Activated gamma-delta T cell (primary cell): ENCODE results near the gene PBX2.
"Not testable (repeated sequence)": the region's sequence is repeated elsewhere in the genome, so short reads cannot be mapped to it uniquely, and the experiment has no call there.

ENCODE experiments used
- DNase-seq: peaks from one replicate; lab custom pipeline; 2025; lab: John Stamatoyannopoulos, UW

The PBX2 gene

DNA sequence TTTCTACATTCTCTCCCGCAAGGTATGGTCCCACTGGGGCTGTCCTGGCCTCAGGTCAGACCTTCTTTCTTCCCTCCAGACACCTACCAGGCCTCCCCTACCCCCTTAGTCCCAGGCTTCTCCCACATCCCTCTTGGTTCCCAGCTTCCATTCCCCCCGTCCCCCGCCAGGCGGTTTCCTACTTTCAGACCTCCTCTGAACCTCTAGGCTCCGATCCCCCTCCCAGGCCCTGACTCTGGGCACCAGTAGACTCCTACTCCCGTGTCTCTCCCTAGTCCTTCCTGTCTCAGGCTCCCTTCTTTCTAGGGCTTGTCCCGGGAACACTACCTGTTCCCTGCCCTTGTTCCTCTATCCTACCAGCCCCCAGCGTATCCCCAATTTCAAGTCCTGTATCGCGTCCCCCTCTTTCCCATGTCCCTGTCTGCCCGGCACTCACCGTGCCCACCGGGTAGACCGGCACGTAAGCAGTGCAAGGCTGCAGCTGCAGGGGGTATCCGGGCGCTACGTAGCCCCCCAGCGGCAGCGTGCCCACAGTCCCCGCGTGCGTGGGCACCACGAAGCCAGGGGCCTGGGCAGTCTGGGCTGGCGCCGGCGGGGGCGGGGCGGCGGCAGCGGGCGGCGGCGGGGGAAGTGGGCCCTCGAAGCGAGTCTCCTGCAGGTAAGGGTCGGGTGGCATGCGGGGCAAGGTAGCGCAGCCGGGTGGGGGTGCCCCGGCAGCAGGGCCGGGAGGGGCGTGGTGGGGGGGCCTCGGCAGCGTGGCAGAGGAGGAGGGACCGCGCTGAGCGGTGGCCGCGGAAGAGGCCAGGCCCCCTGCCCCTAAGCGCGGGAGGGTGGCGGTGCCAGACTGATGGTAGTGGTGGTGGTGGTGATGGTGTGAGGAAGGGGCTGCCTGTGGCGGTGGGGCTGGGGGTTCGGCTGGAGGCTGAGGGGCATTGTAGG is 39.8 kb downstream of the PBX2 start:
- DNase-seq, result no peak

- no peak for DNase-seq
These were observed 40.8 kb downstream of the PBX2 start for GRCh38 chr6:32149092-32149755.

- DNase-seq, result no peak
These were observed 41.5 kb downstream of the PBX2 start for GRCh38 chr6:32148289-32149091.

DNA sequence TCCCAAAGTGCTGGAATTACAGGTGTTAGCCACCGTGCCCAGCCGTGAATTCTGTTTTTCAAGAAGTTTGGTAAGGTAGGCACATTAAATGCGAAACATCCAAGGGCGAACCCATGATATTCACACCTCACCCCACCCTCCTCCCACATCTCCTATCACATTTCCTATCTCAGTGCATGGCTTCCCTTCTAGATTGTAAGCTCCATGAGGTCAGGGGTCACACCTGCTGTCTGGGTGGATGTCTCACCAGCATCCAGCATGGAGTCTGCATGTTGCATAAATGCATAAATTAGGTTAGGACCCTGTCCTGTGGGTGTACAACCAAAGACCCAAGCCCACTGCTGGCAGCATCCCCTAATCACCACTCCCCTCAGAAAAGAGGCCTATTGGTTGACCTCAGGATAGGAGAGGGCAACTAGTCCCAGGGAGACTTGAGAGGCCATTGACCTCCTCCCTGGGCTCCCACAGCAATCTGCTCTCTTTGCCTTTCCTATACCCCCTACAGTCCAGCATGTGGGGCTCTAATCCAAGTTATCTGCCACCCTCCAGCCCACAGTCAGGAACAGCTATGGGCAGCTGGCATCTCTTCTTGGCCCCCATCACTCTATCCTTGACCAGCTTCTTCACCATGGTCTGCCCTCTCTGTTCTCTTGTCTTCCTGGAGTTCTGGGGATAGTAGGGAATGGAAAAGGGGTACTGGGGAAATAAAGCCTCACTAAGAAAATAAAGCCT is 42.4 kb downstream of the PBX2 start:
- DNase-seq, result no peak

DNA sequence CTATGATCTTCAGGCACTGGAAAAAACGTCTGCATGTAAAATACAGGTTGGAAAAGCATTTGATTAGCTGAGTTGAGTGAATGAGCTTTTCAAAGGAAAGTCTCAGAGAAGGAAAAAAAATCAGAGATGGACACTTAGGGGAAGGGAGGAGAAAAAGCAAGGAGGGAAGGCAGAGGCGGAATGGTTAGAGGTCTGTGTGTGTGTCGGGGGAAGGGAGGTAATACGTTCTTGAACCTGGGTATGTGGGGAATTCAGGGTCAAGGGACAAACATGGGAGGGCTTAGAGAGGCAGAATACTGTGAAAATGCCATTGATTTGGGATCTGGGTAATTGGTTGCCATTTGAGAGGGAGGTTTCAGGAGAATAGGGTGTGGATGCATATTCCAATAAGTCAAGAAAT is 43.3 kb downstream of the PBX2 start:
- DNase-seq, result no peak

DNA sequence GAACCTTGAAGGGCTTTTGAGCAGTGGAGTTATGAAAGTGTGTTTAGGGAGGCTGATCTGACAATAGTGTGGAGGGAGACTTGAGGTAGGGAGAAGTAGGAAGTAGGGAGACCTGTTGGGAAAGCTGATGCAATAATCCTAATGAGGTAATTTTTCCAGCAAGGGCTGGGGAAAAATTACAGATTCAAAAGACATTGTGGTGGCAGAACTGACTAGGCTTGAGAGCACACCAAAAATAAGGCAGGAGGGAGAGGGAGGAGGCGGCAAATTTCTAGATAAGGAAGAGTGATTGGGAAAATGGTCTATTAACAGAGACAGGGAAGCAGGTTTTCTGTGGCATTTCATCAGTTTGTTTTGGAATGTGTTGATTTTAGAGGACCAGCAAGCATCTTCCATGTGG is 43.7 kb downstream of the PBX2 start:
- DNase-seq, result no peak

GRCh38 chr6:32144238-32144637 is 45.8 kb downstream of the PBX2 start:
- not testable (repeated sequence) for DNase-seq

DNA sequence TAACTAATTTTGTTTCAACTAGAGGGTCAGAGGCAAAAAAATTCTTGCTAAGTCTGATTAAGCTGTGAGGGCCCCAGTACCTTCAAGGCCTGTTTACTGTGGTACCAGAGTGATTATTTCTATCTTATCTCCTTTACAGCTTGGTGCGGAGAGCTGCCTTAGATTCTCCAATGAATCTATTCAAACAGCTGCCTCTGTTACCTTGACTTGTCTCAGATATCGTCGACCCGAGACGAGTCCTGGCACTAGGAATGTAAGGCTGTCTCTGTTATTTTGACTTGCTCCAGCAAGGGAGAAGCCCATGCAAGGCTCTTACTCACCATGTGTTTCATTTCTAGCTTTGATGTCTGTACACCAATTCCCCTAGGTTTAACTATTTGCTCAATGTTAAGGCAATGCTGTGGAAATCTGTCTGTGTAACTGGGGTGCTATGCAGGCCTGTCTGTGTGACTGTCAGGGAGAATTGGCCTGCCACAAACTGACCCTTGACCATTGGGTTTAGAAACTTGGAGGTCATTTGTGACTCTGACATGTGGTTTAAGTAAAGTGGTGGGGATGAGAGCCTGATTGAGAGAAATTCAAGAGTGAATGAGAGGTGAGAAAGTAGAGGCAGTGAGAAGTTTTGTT is 49.5 kb downstream of the PBX2 start:
- no peak for DNase-seq

DNA sequence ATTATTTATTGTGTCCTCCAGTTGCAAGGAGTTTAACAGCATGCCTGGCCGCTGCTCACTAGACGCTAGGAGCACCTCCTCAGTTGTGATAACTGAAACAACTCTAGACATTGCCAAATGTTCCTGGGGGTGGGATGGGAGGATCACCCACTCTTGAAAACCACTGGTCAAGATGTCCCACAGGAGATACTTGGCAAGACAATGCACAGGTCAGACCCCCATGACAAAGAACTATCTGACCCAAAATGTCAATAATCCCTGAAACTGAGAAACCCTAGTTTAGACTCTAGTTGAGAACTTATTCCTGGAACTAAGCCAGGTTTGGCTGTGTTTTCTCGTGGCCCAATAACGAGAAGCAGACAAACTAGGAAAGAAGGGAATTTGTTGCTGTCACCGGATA is 50.4 kb downstream of the PBX2 start:
- no peak for DNase-seq

- no peak for DNase-seq
These were observed 52.5 kb downstream of the PBX2 start for GRCh38 chr6:32137454-32137853.
